ENCODE data around the gene YBX1. TPM values are rescaled to one million over a fixed set of nuclear protein-coding genes. Genes with fewer than 3 reads are reported as not detected.

Gene YBX1
- total and polyA plus RNA-seq, 4 experiments from 2014 or later: 69.9 to 328 (median 217) TPM

DNA sequence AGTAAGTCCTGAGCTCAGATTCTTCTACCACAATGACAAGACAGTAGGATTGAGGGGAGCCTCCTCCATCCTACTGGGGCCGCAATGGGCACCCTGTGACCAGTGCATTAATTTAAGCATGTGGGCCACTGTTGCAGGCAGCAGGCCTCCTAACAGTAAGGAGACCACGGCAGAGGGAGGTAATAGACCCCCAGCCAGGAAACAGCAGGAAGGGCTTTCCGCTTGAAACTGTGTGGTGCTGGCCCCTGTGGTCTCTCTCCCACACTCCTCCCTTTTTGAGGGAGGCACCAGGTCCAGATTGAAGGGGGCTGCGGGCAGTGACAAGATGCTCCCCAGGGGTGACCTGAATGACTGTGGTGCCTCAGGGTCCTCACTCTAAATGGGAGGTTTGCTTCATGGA, 59.5 kb downstream of the YBX1 start:
- CTCF ChIA-PET (ENCODE audit: partially characterized antibody): interaction anchor here (1.4 kb wide), 1 partner anchor 11 kb away, joined by 3 read pairs; no protein-coding TSS in a partner anchor
- no peak overlapping the region for H3K4me3 Mint-ChIP-seq
- intact Hi-C loops (cut with micrococcal nuclease): no loop called here
- H3K9me3 ChIP-seq (ENCODE audit: control insufficient read depth in 1 of 2, low read length in 2 of 2): no peaks in the 10 kb centered on the region
- H3K27ac Mint-ChIP-seq: no peak overlapping the region
- DNase-seq: no peak
- H3K4me1 Mint-ChIP-seq: peaks cover 1 to 7% (median 5%) of the 10 kb centered on the region in 4 donors
- H3K4me3 ChIP-seq (ENCODE audit: low read length in 2 of 2): no peak overlapping the region
- H3K9me3 Mint-ChIP-seq: no peaks in the 10 kb centered on the region
- H3K4me1 ChIP-seq (ENCODE audit: insufficient read depth, low read length): no peaks in the 10 kb centered on the region
- POLR2A ChIA-PET (ENCODE audit: partially characterized antibody): no interaction called here
- H3K27me3 ChIP-seq (ENCODE audit: insufficient read depth, low read length): no peaks in the 10 kb centered on the region
- no peaks in the 10 kb centered on the region for H3K27me3 Mint-ChIP-seq
- H3K36me3 ChIP-seq (ENCODE audit: insufficient read depth, low read length): peaks cover 5% of the 10 kb centered on the region
- peaks cover 0 to 7% of the 10 kb centered on the region in 2 donors for H3K36me3 Mint-ChIP-seq
- no peak overlapping the region for H3K27ac ChIP-seq (ENCODE audit: low read depth, low read length)

- no peaks in the 10 kb centered on the region for H3K9me3 ChIP-seq (ENCODE audit: control insufficient read depth in 1 of 2, low read length in 2 of 2)
- ChIA-PET CTCF (ENCODE audit: partially characterized antibody) (interaction anchor here (1.0 to 1.4 kb wide), 2 partner anchors 11 kb away, joined by 3 read pairs; no protein-coding TSS in a partner anchor), POLR2A (ENCODE audit: partially characterized antibody) (no interaction called here)
- Mint-ChIP-seq H3K27ac (no peak overlapping the region), H3K9me3 (no peaks in the 10 kb centered on the region), H3K4me1 (peaks cover 1 to 3% (median 3%) of the 10 kb centered on the region in 4 donors), H3K4me3 (no peak overlapping the region), H3K36me3 (peaks cover 0 to 11% of the 10 kb centered on the region in 2 donors), H3K27me3 (no peaks in the 10 kb centered on the region)
- H3K4me1 ChIP-seq (ENCODE audit: insufficient read depth, low read length): no peaks in the 10 kb centered on the region
- DNase-seq: no peak
- H3K27ac ChIP-seq (ENCODE audit: low read depth, low read length): no peak overlapping the region
- H3K36me3 ChIP-seq (ENCODE audit: insufficient read depth, low read length): peaks cover 8% of the 10 kb centered on the region
- no peaks in the 10 kb centered on the region for H3K27me3 ChIP-seq (ENCODE audit: insufficient read depth, low read length)
- intact Hi-C loops (cut with micrococcal nuclease): no loop called here
- H3K4me3 ChIP-seq (ENCODE audit: low read length in 2 of 2): no peak overlapping the region
Observed at GRCh38 chr1:42742141-42742540, 59.9 kb downstream of the YBX1 start.

- no peak for DNase-seq
- Histone ChIP-seq H3K4me1 (ENCODE audit: insufficient read depth, low read length) (no peaks in the 10 kb centered on the region), H3K4me3 (ENCODE audit: low read length in 2 of 2) (no peak overlapping the region), H3K27me3 (ENCODE audit: insufficient read depth, low read length) (no peaks in the 10 kb centered on the region), H3K9me3 (ENCODE audit: control insufficient read depth in 1 of 2, low read length in 2 of 2) (no peaks in the 10 kb centered on the region), H3K36me3 (ENCODE audit: insufficient read depth, low read length) (peaks cover 8% of the 10 kb centered on the region), H3K27ac (ENCODE audit: low read depth, low read length) (no peak overlapping the region)
- no peaks in the 10 kb centered on the region for H3K9me3 Mint-ChIP-seq
- H3K36me3 Mint-ChIP-seq: peaks cover 0 to 13% of the 10 kb centered on the region in 2 donors
- ChIA-PET POLR2A (ENCODE audit: partially characterized antibody) (interaction anchor here (1.1 kb wide), 1 partner anchor 79 kb away, joined by 3 read pairs; no protein-coding TSS in a partner anchor), CTCF (ENCODE audit: partially characterized antibody) (interaction anchor here (0.5 to 1.4 kb wide), 4 partner anchors 10 to 269 kb away, joined by 3 read pairs; no protein-coding TSS in a partner anchor)
- peak overlapping the region in 1 of 7 donors; percentile 34 for H3K27ac Mint-ChIP-seq
- intact Hi-C loops (cut with micrococcal nuclease): no loop called here
- H3K27me3 Mint-ChIP-seq: no peaks in the 10 kb centered on the region
- no peaks in the 10 kb centered on the region for H3K4me1 Mint-ChIP-seq
- peak overlapping the region in 1 of 8 donors; percentile 7 for H3K4me3 Mint-ChIP-seq
Observed at GRCh38 chr1:42742617-42743316, 60.5 kb downstream of the YBX1 start.

- no peaks in the 10 kb centered on the region for H3K4me1 ChIP-seq (ENCODE audit: insufficient read depth, low read length)
- POLR2A ChIA-PET (ENCODE audit: partially characterized antibody): interaction anchor here (1.1 kb wide), 1 partner anchor 78 kb away, joined by 3 read pairs; no protein-coding TSS in a partner anchor
- no peaks in the 10 kb centered on the region for H3K27me3 ChIP-seq (ENCODE audit: insufficient read depth, low read length)
- H3K36me3 ChIP-seq (ENCODE audit: insufficient read depth, low read length): peaks cover 8% of the 10 kb centered on the region
- Mint-ChIP-seq H3K27ac (peak overlapping the region in 2 of 7 donors; percentile 2 to 34), H3K27me3 (no peaks in the 10 kb centered on the region), H3K4me1 (no peaks in the 10 kb centered on the region), H3K4me3 (peak overlapping the region in 1 of 8 donors; percentile 7), H3K36me3 (peaks cover 6 to 20% of the 10 kb centered on the region in 2 donors), H3K9me3 (no peaks in the 10 kb centered on the region)
- DNase-seq: no peak
- CTCF ChIA-PET (ENCODE audit: partially characterized antibody): interaction anchor here (0.7 to 1.0 kb wide), 3 partner anchors 12 to 102 kb away, joined by 3 read pairs; no protein-coding TSS in a partner anchor
- H3K27ac ChIP-seq (ENCODE audit: low read depth, low read length): no peak overlapping the region
- H3K4me3 ChIP-seq (ENCODE audit: low read length in 2 of 2): no peak overlapping the region
- no peaks in the 10 kb centered on the region for H3K9me3 ChIP-seq (ENCODE audit: control insufficient read depth in 1 of 2, low read length in 2 of 2)
- intact Hi-C loops (cut with micrococcal nuclease): no loop called here
Observed at GRCh38 chr1:42743317-42744147, 61.3 kb downstream of the YBX1 start.

GRCh38 chr1:42744148-42744413, 61.9 kb downstream of the YBX1 start:
- Histone ChIP-seq H3K27me3 (ENCODE audit: insufficient read depth, low read length) (no peaks in the 10 kb centered on the region), H3K4me3 (ENCODE audit: low read length in 2 of 2) (no peak overlapping the region), H3K9me3 (ENCODE audit: control insufficient read depth in 1 of 2, low read length in 2 of 2) (no peaks in the 10 kb centered on the region), H3K27ac (ENCODE audit: low read depth, low read length) (no peak overlapping the region), H3K4me1 (ENCODE audit: insufficient read depth, low read length) (no peaks in the 10 kb centered on the region), H3K36me3 (ENCODE audit: insufficient read depth, low read length) (peaks cover 9% of the 10 kb centered on the region)
- POLR2A ChIA-PET (ENCODE audit: partially characterized antibody): no interaction called here
- intact Hi-C loops (cut with micrococcal nuclease): no loop called here
- H3K4me1 Mint-ChIP-seq: no peaks in the 10 kb centered on the region
- H3K4me3 Mint-ChIP-seq: no peak overlapping the region
- no peaks in the 10 kb centered on the region for H3K27me3 Mint-ChIP-seq
- H3K9me3 Mint-ChIP-seq: no peaks in the 10 kb centered on the region
- no peak for DNase-seq
- peaks cover 11 to 26% of the 10 kb centered on the region in 2 donors for H3K36me3 Mint-ChIP-seq
- H3K27ac Mint-ChIP-seq: no peak overlapping the region
- CTCF ChIA-PET (ENCODE audit: partially characterized antibody): interaction anchor here (0.9 to 3.8 kb wide), 2 partner anchors 103 to 166 kb away, joined by 3 to 34 read pairs; no protein-coding TSS in a partner anchor

DNA sequence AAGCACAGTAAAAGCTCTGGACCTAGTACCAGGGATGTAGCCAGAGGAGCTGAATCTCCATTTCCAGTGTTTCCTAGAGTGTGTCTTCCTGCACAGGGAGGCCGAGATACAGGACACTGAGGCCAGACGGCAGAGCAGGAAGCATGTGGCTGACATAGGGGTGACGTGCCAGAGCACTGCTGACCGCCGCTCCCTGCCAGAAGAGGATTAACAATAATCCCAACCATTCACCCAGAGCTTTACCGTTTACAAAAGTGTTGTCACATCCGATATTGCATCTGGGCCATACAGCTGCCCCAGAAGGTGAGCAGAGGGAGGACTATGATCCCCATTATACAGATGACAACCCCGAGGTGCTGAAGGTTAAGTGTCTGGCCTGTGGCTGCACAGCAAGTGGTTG, 63.6 kb downstream of the YBX1 start:
- Histone ChIP-seq H3K27me3 (ENCODE audit: insufficient read depth, low read length) (no peaks in the 10 kb centered on the region), H3K9me3 (ENCODE audit: control insufficient read depth in 1 of 2, low read length in 2 of 2) (no peaks in the 10 kb centered on the region), H3K36me3 (ENCODE audit: insufficient read depth, low read length) (peaks cover 21% of the 10 kb centered on the region), H3K4me1 (ENCODE audit: insufficient read depth, low read length) (no peaks in the 10 kb centered on the region), H3K4me3 (ENCODE audit: low read length in 2 of 2) (no peak overlapping the region), H3K27ac (ENCODE audit: low read depth, low read length) (no peak overlapping the region)
- no peak overlapping the region for H3K4me3 Mint-ChIP-seq
- H3K9me3 Mint-ChIP-seq: no peaks in the 10 kb centered on the region
- intact Hi-C loops (cut with micrococcal nuclease): loop anchor here (5.0 kb wide), 1 partner anchor 404 kb away; no protein-coding TSS in a partner anchor
- H3K27me3 Mint-ChIP-seq: no peaks in the 10 kb centered on the region
- H3K4me1 Mint-ChIP-seq: no peaks in the 10 kb centered on the region
- ChIA-PET CTCF (ENCODE audit: partially characterized antibody) (interaction anchor here (1.1 to 3.8 kb wide), 8 partner anchors 21 to 406 kb away, joined by 3 to 34 read pairs (median 4); partner anchors contain the start of genes C1orf50, P3H1 and TMEM269), POLR2A (ENCODE audit: partially characterized antibody) (no interaction called here)
- H3K27ac Mint-ChIP-seq: peak overlapping the region in 1 of 7 donors; percentile 62
- DNase-seq: no peak
- H3K36me3 Mint-ChIP-seq: peaks cover 25 to 39% of the 10 kb centered on the region in 2 donors

Data from CD4-positive, alpha-beta memory T cell (primary cell).